ENCODE results near the gene IFI16.
A peak's percentile ranks its signal among the peaks of the same experiment; 100 is the strongest.
"Not testable (repeated sequence)": the region's sequence is repeated elsewhere in the genome, so short reads cannot be mapped to it uniquely, and the experiment has no call there.

Gene IFI16

GRCh38 chr1:159006210-159006807 is 3.4 kb upstream of the IFI16 start:
- not testable (repeated sequence) for DNase-seq (ENCODE audit: low read depth in 1 of 2, low spot score in 1 of 2)

- DNase-seq (ENCODE audit: low read depth in 1 of 2, low spot score in 1 of 2), result no peak
Observed at GRCh38 chr1:159007726-159008125, 2.0 kb upstream of the IFI16 start.

GRCh38 chr1:159008744-159009188 is 941 bp upstream of the IFI16 start:
- DNase-seq (ENCODE audit: low read depth in 1 of 2, low spot score in 1 of 2), result peak in 1 of 2 donors; percentile 64

GRCh38 chr1:159009287-159009686 is 420 bp upstream of the IFI16 start:
- DNase-seq (ENCODE audit: low read depth in 1 of 2, low spot score in 1 of 2), result no peak

GRCh38 chr1:159010391-159010790 is 684 bp downstream of the IFI16 start:
- DNase-seq (ENCODE audit: low read depth in 1 of 2, low spot score in 1 of 2), result no peak

- DNase-seq (ENCODE audit: low read depth in 1 of 2, low spot score in 1 of 2), result not testable (repeated sequence)
Observed at GRCh38 chr1:159011001-159011400, 1.3 kb downstream of the IFI16 start.

GRCh38 chr1:159011751-159012150 is 2.0 kb downstream of the IFI16 start:
- no peak for DNase-seq (ENCODE audit: low read depth in 1 of 2, low spot score in 1 of 2)

- DNase-seq (ENCODE audit: low read depth in 1 of 2, low spot score in 1 of 2), result peak in 1 of 2 donors; percentile 69
Observed at GRCh38 chr1:159012495-159012894, 2.8 kb downstream of the IFI16 start.

GRCh38 chr1:159014003-159014571 is 4.4 kb downstream of the IFI16 start:
- no peak for DNase-seq (ENCODE audit: low read depth in 1 of 2, low spot score in 1 of 2)

GRCh38 chr1:159014851-159015250 is 5.1 kb downstream of the IFI16 start:
- no peak for DNase-seq (ENCODE audit: low read depth in 1 of 2, low spot score in 1 of 2)

GRCh38 chr1:159015440-159015909 is 5.8 kb downstream of the IFI16 start:
- DNase-seq (ENCODE audit: low read depth in 1 of 2, low spot score in 1 of 2), result peak in 1 of 2 donors; percentile 76

- DNase-seq (ENCODE audit: low read depth in 1 of 2, low spot score in 1 of 2), result no peak
Observed at GRCh38 chr1:159023723-159024122, 14.0 kb downstream of the IFI16 start.

GRCh38 chr1:159025043-159025442 is 15.3 kb downstream of the IFI16 start:
- DNase-seq (ENCODE audit: low read depth in 1 of 2, low spot score in 1 of 2), result no peak

- DNase-seq (ENCODE audit: low read depth in 1 of 2, low spot score in 1 of 2), result not testable (repeated sequence)
Observed at GRCh38 chr1:159026841-159027240, 17.1 kb downstream of the IFI16 start.

GRCh38 chr1:159030311-159030710 is 20.6 kb downstream of the IFI16 start:
- no peak for DNase-seq (ENCODE audit: low read depth in 1 of 2, low spot score in 1 of 2)

- no peak for DNase-seq (ENCODE audit: low read depth in 1 of 2, low spot score in 1 of 2)
Observed at GRCh38 chr1:159030877-159031447, 21.3 kb downstream of the IFI16 start.

- no peak for DNase-seq (ENCODE audit: low read depth in 1 of 2, low spot score in 1 of 2)
Observed at GRCh38 chr1:159040206-159040605, 30.5 kb downstream of the IFI16 start.

- DNase-seq (ENCODE audit: low read depth in 1 of 2, low spot score in 1 of 2), result peak in 1 of 2 donors; percentile 17
Observed at GRCh38 chr1:159040893-159041724, 31.4 kb downstream of the IFI16 start.

- not testable (repeated sequence) for DNase-seq (ENCODE audit: low read depth in 1 of 2, low spot score in 1 of 2)
Observed at GRCh38 chr1:159046486-159046885, 36.8 kb downstream of the IFI16 start.

GRCh38 chr1:159051436-159051835 is 41.7 kb downstream of the IFI16 start:
- DNase-seq (ENCODE audit: low read depth in 1 of 2, low spot score in 1 of 2), result no peak

- no peak for DNase-seq (ENCODE audit: low read depth in 1 of 2, low spot score in 1 of 2)
Observed at GRCh38 chr1:159054427-159054826, 44.7 kb downstream of the IFI16 start.
